Activated naive CD8-positive, alpha-beta T cell treated with anti-CD3 and anti-CD28 coated beads, Interleukin-2, amount 10 ng/mL, durations not matched to agents 7 days and 5 days (primary cell): ENCODE measurements around the gene OR51V1. TPM values are rescaled to one million over a fixed set of nuclear protein-coding genes. Genes with fewer than 3 reads are reported as not detected.
"Not testable (repeated sequence)": the region's sequence is repeated elsewhere in the genome, so short reads cannot be mapped to it uniquely, and the experiment has no call there.

Experiments
- ATAC-seq: fragments of 150-1000 bp; cut with Tn5 transposase; one replicate; pipeline ENCODE4 v1.10.0; 2021; ENCODE audit warnings: low read depth, moderate library complexity
- POLR2A ChIA-PET: fragments of 350-600 bp; sonication (Branson Sonifier 250); formaldehyde crosslinking; loops from one replicate; lab custom pipeline; 2021; ENCODE audit warnings: antibody characterized with exemption; lab: Charles Lee
- DNase-seq: peaks from one replicate; pipeline ENCODE4 v3.0.0; 2021
- H3K27ac Mint-ChIP-seq: one replicate; pipeline ENCODE4 v1.8.0; 2022; ENCODE audit warnings: mild to moderate bottlenecking, mixed read lengths
- H3K27me3 Mint-ChIP-seq: one replicate; pipeline ENCODE4 v1.8.0; 2022; ENCODE audit warnings: mild to moderate bottlenecking, moderate library complexity, mixed read lengths
- H3K36me3 Mint-ChIP-seq: one replicate; pipeline ENCODE4 v1.8.0; 2021; ENCODE audit warnings: mild to moderate bottlenecking, mixed read lengths
- H3K4me1 Mint-ChIP-seq: one replicate; pipeline ENCODE4 v1.8.0; 2021; ENCODE audit warnings: mixed read lengths
- H3K4me3 Mint-ChIP-seq: one replicate; pipeline ENCODE4 v1.8.0; 2022; ENCODE audit warnings: mild to moderate bottlenecking, moderate library complexity, mixed read lengths
- H3K9me3 Mint-ChIP-seq: one replicate; pipeline ENCODE4 v1.8.0; 2021; ENCODE audit warnings: mixed read lengths
- total RNA-seq, 2 experiments: library from RNA; stranded (reverse); gene quantifications; one replicate each; pipeline ENCODE4 v1.2.3, GENCODE V29; 2021

OR51V1 gene
- total RNA-seq, 2 experiments from 2014 or later = not detected

DNA sequence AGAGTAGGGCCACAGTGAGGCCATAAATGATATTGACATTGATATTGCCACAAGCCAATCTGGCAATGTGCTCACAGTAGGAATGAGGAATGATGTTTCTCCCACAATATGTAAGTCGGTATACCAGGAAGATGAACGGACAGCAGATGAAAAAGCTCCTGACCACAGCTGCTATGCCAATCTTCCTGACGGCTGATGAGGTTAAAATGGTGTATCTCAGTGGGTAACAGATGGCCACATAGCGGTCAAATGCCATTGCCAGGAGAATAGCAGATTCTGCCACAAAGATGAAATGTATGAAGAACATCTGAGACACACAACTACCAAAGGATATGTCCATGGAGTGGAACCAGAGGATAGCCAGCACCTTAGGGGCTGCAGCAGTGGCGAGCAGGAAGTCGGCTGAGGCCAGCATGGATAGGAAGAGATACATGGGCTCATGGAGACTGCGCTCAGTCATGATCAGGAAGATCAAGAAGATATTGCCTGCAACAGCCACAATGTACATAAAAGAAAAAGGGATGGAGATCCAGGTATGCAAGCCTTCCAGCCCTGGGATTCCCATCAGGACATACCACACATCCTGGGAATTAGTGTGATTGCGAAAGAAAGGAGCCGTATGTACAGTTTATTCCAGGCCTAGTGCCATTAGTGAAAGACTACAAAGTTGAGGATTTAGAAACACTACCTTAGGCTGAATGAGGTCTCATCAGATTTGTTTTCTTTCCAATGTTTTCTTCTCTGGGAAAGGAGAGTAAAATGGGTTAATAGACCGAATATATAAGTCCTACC is 22.2 kb downstream of the OR51V1 start:
- no peak for ATAC-seq
- POLR2A ChIA-PET = no interaction called here
- Mint-ChIP-seq H3K4me1 (no peaks in the 10 kb centered on the region), H3K36me3 (no peaks in the 10 kb centered on the region), H3K9me3 (no peaks in the 10 kb centered on the region), H3K27ac (no peak overlapping the region), H3K4me3 (no peak overlapping the region), H3K27me3 (no peaks in the 10 kb centered on the region)
- DNase-seq = no peak

DNA sequence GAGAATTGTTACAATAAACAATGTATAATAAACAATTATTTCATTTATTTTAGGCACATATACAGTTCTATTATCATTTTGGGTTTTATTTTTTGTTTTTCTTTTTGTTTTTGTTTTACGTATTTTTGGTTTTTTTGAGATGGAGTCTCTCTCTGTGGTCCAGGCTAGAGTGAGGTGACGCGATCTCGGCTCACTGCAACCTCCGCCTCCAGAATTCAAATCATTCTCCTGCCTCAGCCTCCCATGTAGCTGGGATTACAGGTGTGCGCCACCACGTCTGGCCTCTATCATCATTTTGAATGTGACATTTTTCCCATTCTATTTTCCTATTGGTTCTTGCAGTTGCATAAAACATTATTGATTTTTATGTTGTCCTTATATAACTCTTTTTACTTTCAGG is 25.5 kb downstream of the OR51V1 start:
- H3K36me3 Mint-ChIP-seq = no peaks in the 10 kb centered on the region
- no peaks in the 10 kb centered on the region for H3K4me1 Mint-ChIP-seq
- no peaks in the 10 kb centered on the region for H3K27me3 Mint-ChIP-seq
- no peak overlapping the region for H3K4me3 Mint-ChIP-seq
- no peak overlapping the region for H3K27ac Mint-ChIP-seq
- no peak for DNase-seq
- no peak for ATAC-seq
- POLR2A ChIA-PET = no interaction called here
- H3K9me3 Mint-ChIP-seq = no peaks in the 10 kb centered on the region

DNA sequence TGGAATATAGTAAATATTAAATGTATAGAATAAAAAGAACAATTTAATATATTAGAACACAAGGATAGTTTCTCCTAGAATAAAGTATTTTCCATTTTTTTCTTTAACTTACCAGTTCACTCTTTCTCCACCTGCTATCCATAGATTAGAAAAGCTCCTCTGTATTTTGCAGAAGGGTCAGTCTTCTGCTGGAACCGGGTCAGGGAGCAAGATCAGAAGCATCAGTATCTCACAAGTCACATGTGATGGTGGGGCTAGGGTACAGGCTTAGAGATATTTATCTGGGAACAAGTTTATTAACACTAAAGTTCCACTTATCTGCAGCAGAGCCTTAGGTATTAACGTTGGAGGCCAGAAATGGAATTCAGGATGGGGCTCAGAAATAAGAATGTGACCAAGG is 28.6 kb downstream of the OR51V1 start:
- Mint-ChIP-seq H3K4me3 (no peak overlapping the region), H3K27ac (no peak overlapping the region)

DNA sequence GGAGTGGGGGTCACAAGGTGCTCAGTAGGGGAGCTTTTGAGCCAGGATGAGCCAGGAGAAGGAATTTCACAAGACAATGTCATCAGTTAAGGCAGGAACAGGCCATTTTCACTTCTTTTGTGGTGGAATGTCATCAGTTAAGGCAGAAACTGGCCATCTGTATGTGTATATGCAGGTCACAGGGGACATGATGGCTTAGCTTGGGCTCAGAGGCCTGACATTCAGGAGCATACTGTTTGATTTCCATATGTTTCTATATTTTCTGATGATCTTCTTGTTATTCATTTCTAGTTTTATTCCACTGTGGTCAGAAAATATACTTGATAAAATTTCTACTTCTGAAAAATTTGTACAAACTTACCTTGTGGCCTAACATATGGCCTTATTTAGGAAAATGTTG is 34.6 kb downstream of the OR51V1 start:
- H3K9me3 Mint-ChIP-seq, H3K4me1 Mint-ChIP-seq, H3K27me3 Mint-ChIP-seq, H3K27ac Mint-ChIP-seq, ATAC-seq, H3K36me3 Mint-ChIP-seq, POLR2A ChIA-PET, H3K4me3 Mint-ChIP-seq, DNase-seq: not testable (repeated sequence)

More for the DNA sequence above, 28.6 kb downstream of the OR51V1 start:
- Mint-ChIP-seq H3K27me3 (no peaks in the 10 kb centered on the region), H3K4me1 (no peaks in the 10 kb centered on the region), H3K36me3 (no peaks in the 10 kb centered on the region), H3K9me3 (no peaks in the 10 kb centered on the region)
- POLR2A ChIA-PET = no interaction called here
- no peak for ATAC-seq
- DNase-seq = no peak

DNA sequence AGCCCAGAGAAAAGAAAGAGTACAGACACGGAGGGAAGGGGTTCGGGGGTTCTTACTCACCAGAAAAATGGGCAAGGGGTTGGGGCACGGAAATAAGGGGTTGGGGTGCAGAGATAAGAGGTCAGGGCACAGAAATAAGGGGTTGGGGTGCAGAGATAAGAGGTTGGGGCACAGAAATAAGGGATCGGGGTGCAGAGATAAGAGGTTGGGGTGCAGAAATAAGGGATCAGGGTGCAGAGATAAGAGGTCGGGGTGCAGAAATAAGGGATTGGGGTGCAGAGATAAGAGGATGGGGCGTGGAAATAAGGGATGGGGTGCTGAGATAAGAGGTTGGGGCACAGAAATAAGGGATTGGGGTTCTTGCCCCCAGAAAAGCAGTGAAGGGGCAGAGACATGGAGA is 35.7 kb downstream of the OR51V1 start:
- H3K27me3 Mint-ChIP-seq, H3K27ac Mint-ChIP-seq, H3K9me3 Mint-ChIP-seq, POLR2A ChIA-PET, H3K4me1 Mint-ChIP-seq, DNase-seq, H3K4me3 Mint-ChIP-seq, ATAC-seq, H3K36me3 Mint-ChIP-seq: not testable (repeated sequence)

DNA sequence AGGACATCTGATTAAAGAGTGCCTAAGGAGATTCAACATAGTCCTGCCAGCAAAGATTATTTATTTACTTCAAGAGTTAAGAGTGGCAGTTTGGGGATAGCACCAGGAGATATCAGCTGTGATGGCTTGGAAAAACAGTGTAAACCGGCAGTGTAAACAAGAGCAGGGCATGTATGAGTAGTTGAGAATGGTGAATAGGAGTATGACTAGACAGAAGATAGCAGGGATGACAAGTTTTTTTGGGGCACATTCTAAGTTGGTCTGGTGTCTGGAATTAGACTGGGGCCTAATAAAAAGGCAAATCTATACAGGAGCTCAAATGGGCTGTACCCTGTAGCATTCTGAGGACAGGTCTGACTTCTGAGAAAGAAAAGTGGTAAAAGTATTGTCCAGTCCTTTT is 39.4 kb downstream of the OR51V1 start:
- H3K36me3 Mint-ChIP-seq, H3K27me3 Mint-ChIP-seq, H3K4me1 Mint-ChIP-seq, DNase-seq, H3K9me3 Mint-ChIP-seq, ATAC-seq, POLR2A ChIA-PET, H3K27ac Mint-ChIP-seq, H3K4me3 Mint-ChIP-seq: not testable (repeated sequence)

DNA sequence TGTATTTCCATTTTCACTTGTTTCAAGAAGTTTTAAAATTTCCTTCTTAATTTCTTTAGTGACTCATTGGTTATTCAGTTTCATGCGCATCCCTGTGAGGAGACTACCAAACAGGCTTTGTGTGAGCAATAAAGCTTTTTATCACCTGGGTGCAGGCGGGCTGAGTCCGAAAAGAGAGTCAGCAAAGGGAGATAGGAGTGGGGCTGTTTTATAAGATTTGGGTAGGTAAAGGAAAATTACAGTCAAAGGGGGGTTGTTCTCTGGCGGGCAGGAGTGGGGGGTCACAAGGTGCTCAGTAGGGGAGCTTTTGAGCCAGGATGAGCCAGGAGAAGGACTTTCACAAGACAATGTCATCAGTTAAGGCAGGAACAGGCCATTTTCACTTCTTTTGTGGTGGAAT is 40.3 kb downstream of the OR51V1 start:
- H3K9me3 Mint-ChIP-seq, POLR2A ChIA-PET, H3K4me3 Mint-ChIP-seq, ATAC-seq, H3K4me1 Mint-ChIP-seq, H3K27ac Mint-ChIP-seq, DNase-seq, H3K27me3 Mint-ChIP-seq, H3K36me3 Mint-ChIP-seq: not testable (repeated sequence)

DNA sequence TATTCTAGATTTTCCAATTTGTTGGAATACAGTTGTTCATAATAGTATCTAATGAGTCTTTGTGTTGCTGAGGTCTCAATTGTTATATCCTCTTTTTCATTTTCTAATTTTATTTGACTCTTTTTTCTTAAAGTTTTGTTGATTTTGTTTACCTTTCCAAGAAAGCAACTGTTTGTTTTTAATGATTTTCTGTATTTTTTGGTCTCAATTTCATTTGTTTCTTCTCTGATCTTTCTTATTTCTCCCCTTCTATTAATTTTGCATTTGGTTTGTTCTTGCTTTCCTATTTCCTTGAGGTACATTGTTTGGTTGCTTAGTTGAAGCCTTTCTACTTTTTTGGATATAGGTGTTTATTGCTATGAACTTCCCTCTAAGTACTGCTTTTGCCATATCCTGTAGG is 40.7 kb downstream of the OR51V1 start:
- H3K4me3 Mint-ChIP-seq = no peak overlapping the region
- POLR2A ChIA-PET = no interaction called here
- no peak for ATAC-seq

DNA sequence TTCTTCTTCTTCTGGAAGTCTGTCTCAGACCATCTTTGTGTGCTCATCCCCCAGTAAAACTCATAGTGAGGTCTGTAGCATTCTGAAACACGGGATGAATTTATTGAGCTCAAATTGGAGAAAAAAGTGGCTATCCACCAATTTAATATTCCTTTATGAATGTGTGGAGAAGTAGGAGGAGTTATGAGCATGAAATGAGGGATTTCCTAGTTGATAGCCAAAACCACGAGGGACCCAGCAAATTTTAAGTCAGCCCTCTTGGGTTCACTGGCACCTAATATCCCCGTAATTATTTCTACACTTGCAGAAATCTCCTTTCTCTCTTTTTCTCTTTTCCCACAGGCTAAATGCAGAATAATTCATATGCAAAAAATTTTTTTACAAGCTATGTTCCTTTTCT is 45.8 kb downstream of the OR51V1 start, which contains the start of gene OR52A1:
OR52A1 (minus strand) TSS at position 101 of the 400 bp plus-strand sequence. CDS start 2,388 bp downstream, outside the sequence.
- no peak for ATAC-seq
- Mint-ChIP-seq H3K27ac (no peak within 1 kb of the TSS), H3K27me3 (no peaks in the 10 kb centered on the region), H3K9me3 (no peaks in the 10 kb centered on the region), H3K4me1 (no peaks in the 10 kb centered on the region), H3K4me3 (no peak within 1 kb of the TSS), H3K36me3 (no peaks in the 10 kb centered on the region)
- DNase-seq = no peak
- POLR2A ChIA-PET = no interaction called here

More for the DNA sequence above, 40.7 kb downstream of the OR51V1 start:
- no peak overlapping the region for H3K27ac Mint-ChIP-seq
- H3K27me3 Mint-ChIP-seq = peaks cover 1% of the 10 kb centered on the region
- DNase-seq = no peak
- no peaks in the 10 kb centered on the region for H3K36me3 Mint-ChIP-seq
- no peaks in the 10 kb centered on the region for H3K9me3 Mint-ChIP-seq
- H3K4me1 Mint-ChIP-seq = no peaks in the 10 kb centered on the region

DNA sequence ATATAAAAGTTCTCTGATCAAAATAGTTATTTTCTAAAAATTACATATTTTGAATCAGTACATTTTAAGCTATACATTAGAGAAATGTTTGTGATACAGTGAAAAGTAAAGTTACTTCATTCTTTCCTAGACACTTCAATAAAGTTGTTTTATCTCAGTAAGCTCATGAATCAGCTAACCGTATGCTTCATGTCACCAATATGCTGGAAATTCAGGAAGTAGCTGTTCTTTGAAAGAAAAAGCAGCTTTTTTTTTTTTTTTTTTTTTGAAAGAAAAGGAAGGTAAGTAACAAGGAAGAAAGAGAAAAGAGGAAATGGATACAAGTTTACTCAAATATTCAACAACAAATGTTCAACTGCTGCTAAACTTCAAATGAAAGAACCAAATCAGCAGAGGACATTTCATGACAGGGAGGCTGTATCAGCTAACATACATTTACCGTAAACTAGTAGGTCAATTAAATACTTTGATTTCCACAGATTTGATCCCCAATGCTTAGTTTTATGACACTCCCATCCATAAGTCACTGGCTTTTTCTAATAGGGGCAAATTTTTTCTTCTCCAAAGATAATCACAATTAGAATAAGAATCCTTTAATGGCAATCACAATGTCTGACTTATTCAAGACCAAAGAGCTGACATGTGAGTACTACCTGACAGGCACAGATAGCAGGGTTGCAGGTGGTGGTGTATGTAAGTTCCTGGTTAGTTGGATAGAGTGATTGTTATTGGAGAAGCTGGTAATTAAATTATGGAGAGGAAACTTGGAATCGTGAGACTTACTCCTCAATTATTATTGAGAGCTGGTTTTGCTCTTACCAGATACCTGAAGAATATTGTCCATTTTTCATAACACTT is 46.7 kb downstream of the OR51V1 start:
- H3K36me3 Mint-ChIP-seq = no peaks in the 10 kb centered on the region
- DNase-seq (no peak), ATAC-seq (no peak)
- H3K27ac Mint-ChIP-seq = no peak overlapping the region
- H3K27me3 Mint-ChIP-seq = no peaks in the 10 kb centered on the region
- H3K4me1 Mint-ChIP-seq = no peaks in the 10 kb centered on the region
- H3K9me3 Mint-ChIP-seq = no peaks in the 10 kb centered on the region
- POLR2A ChIA-PET = no interaction called here
- no peak overlapping the region for H3K4me3 Mint-ChIP-seq

DNA sequence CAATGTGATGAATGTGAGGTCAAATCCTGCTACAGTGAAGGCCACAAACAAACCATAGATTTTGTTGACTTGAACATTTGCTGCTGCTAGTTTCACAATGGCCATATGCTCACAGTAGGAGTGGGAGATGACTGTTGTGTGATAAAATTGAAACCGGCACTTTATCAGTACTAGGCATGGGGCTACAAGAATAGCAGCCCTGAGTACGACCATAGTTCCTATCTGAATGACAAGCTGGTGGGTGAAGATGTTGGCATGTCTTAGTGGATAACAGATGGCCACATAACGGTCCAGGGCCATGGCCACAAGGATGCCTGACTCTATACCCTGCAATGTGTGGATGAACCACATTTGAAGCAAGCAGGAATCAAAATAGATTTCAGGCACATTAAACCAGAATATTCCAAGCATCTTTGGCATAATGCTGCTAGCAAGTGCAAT is 48.7 kb downstream of the OR51V1 start:
- Mint-ChIP-seq H3K27ac (no peak overlapping the region), H3K36me3 (no peaks in the 10 kb centered on the region), H3K4me1 (no peaks in the 10 kb centered on the region), H3K27me3 (no peaks in the 10 kb centered on the region), H3K4me3 (no peak overlapping the region), H3K9me3 (no peaks in the 10 kb centered on the region)
- DNase-seq (no peak), ATAC-seq (no peak)
- POLR2A ChIA-PET = no interaction called here
